GM20431 (cell line): ENCODE data around the gene SH3BGR.

Experiments
- in situ Hi-C: fragments of 300-500 bp; cut with MseI, MboI; formaldehyde crosslinking; loops from one replicate; pipeline ENCODE4 v1.15.0; 2020; ENCODE audit warnings: low sequenced_read_pairs; ENCODE audit not compliant: unreplicated experiment

SH3BGR gene

DNA sequence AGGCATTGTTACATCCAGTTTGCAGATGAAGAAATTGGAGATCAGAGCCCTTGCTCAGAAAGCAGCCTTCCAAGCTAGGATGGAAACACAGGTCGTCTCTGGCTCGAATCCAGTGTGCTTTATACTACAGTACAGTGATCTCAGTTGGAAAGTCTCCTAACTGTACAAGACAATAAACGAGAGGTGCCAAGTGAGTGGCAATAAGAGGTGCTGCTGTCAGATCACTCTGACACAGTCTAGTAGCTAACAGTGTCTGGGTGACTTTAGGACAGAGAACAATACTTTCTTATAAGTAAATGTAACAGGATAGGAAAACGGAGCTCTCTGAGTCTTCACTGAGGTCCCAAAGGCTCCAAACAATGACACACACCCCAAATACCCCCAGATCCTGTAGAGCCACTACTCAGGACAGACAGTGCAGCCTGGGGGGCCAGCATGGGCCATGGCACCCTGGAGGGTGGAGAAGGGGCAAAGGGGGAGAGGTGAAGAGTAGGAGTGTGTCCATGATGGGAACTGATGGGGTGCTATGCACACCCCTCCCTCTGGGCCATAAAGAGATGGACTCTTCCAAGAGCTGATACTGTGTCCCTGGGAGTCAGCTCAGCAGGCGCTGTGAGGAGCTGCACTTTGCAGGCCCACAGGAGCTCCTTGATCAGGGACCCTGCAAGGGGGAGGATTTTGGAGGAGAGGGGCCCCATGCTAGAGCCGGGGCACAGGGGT, 3.3 kb downstream of the SH3BGR start:
- in situ Hi-C loops, result no loop called here

- in situ Hi-C loops, result no loop called here
Measured at GRCh38 chr21:39456665-39457064, 4.9 kb downstream of the SH3BGR start.

GRCh38 chr21:39461419-39461818, 9.6 kb downstream of the SH3BGR start:
- in situ Hi-C loops, result no loop called here

DNA sequence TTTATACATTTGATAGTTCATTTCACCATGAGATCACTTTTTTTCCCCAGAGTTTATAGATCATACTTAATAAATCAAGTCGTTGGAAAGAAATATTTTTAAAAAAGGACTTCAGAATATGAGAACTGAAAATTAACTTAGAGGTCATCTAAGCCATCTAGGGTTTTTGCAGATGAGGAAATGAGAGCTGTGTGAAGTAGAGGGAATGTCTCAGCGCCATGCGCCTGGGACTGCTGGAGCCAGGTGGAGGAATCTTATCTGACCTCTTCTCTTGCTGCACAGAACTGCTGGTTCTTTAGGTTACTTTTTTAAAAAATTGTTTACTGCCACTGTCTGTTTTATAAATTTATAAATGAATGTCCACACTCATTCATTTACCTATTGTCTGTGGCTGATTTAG, 11.5 kb downstream of the SH3BGR start:
- in situ Hi-C loops, result no loop called here

DNA sequence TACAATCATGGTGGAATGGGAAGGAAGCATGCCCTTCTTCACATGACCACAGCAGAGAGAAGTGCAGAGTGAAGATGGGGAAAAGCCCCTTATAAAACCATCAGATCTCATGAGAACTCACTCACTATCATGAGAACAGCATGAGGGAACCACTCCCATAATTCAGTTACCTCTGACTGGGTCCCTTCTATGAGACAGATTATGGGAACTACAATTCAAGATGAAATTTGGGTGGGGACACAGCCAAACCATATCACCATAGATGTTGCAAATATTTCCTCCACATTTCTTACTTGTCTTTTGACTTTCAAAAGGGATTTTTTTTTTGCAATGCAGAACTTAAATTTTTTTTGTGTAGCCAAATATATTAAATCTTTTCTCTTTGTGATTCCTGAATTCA, 14.8 kb downstream of the SH3BGR start:
- in situ Hi-C loops, result no loop called here

- in situ Hi-C loops, result no loop called here
Measured at GRCh38 chr21:39467746-39468145, 16.0 kb downstream of the SH3BGR start.

DNA sequence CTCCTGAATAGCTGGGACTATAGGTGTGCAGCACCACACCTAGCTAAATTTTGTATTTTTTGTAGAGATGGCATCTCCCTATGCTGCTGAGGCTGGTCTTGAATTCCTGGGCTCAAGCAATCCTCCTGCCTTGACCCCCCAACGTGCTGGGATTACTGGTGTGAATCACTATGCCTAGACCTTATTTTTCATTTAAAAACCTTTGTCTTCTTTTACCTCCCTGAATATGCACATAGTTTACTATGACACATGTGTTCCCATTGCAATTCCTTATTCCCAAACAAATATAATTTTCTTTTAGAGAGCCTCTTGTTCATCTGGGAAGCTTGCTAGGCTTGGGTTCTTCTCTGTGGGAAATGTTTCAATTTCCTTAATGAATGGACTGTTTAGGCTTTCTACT, 16.8 kb downstream of the SH3BGR start:
- in situ Hi-C loops, result no loop called here

GRCh38 chr21:39471598-39471997, 19.8 kb downstream of the SH3BGR start:
- in situ Hi-C loops, result no loop called here

- in situ Hi-C loops, result no loop called here
Measured at GRCh38 chr21:39472786-39473185, 21.0 kb downstream of the SH3BGR start.

DNA sequence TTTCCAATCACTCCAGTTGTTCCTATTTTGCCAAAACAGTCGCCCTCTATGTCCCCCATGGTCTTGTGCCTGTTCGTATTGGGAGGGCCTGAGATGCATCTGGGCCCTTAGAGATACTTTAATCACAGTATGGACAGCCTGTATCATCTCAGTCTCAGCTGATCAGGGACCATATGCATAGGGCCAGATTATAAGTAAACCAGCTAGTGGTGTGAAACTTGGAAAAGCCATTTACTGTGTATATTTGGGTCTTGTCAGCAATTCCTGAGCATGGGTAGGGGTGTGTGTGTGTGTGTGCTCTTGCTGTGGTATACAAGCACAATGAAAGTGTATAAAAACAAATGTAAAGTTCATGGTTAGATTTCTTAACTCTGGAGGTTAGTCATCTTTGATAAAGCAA, 22.8 kb downstream of the SH3BGR start:
- in situ Hi-C loops, result no loop called here

GRCh38 chr21:39479164-39479813, 27.5 kb downstream of the SH3BGR start:
- in situ Hi-C loops, result no loop called here

GRCh38 chr21:39479814-39480182, 28.0 kb downstream of the SH3BGR start:
- in situ Hi-C loops, result no loop called here

DNA sequence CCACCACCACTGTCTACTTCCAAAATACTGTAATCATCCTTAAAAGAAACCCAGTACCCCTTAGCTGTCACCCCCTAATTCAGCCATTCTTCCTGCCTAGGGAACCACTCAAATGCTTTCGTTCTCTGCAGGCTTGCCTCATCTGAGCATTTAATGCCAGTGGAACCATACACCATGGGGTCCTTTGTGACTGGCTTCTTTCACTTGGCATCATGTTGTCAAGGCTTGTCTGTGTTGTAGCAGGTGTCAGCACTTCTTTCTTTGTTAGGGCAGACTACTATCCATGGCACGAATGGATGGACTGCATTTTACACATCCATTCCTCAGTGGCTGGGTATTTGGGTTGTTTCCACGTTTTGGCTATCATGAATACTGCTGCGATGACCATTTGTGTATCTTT, 28.5 kb downstream of the SH3BGR start:
- in situ Hi-C loops, result no loop called here

DNA sequence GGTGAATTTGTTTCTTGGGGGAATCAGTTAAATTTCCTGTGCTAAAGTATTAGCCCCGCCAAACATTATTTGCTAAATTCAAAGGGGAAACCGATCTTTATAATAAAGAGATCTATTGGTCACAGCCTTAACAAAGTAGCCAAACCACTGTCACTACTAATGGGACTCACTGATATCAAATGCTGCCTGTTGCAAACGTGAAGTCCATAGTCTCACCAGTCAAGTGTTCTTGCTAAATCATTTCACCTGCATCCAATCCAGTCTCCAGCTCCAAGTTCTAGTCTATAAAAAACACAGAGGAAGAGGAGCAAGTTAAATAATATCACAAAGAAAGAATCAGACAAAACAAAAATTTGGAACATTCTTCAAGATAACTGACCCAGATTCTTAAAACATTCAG, 30.1 kb downstream of the SH3BGR start:
- in situ Hi-C loops, result no loop called here

DNA sequence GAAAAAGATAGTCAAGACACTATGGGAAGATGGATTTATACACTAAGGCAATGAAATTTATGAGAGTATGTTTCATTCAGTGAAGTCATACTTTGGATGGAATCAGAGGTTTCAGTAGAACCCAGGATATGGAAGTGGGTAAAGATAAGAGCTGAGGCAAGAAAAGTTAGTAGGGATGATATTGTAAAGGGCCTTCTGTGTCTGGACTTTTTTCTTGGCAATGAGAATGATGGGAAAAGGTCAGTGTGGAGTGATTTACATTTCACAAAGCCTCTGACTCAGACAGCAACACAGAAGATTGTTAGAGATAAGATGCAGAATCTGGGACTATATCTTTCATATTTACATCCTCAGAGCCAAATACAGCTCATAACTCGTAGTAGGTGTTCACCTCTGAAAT, 32.1 kb downstream of the SH3BGR start:
- in situ Hi-C loops, result no loop called here

GRCh38 chr21:39484711-39485276, 33.0 kb downstream of the SH3BGR start:
- in situ Hi-C loops, result no loop called here

- in situ Hi-C loops, result no loop called here
Measured at GRCh38 chr21:39489380-39489924, 37.7 kb downstream of the SH3BGR start.

DNA sequence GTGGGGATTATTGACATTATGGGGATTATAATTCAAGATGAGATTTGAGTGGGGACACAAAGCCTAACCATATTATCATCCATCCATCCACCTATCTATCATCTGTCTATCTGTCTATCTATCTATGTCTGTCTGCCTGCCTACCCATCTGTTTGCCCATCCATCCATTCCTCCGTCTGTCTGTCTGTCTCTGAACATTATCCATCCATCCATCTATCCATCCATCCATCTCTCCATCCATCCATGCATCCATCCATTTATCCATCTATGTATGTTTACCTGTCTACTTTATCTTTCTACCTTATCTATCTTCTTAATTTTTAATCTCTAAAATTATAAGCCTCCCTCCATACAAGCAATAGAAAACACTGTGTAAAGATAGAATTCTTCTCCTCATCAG, 47.4 kb downstream of the SH3BGR start:
- in situ Hi-C loops, result no loop called here

GRCh38 chr21:39502631-39503030, 50.9 kb downstream of the SH3BGR start:
- in situ Hi-C loops, result no loop called here

DNA sequence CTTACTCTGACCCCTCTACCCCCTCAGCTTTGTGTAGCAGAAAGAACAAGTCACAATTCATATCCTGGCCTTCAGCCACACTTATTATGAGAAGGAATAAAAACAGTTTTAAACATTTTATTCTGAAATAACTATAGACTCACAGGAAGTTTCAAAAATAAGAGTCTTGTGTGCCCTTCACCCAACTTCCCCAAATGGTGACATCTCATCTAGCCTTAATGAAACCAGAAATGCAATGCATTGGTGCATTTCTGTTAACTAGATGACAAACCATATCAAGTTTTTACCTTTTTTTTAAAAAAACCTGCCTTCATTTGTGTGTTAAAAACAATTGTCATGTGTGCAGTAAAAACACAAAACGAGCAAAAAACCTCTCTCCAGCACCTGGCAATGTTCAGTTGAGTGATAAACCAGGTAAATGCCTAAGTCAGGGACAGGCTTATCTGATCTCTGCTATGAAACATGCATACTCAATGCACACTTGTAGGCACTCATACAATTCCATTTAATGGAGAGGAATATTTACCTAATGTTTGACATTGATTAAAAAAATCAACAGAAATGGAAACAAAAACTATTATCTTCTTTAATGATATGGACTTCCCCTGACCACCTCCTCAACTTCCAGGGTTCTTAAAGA, 51.5 kb downstream of the SH3BGR start:
- in situ Hi-C loops, result no loop called here

GRCh38 chr21:39504230-39504629, 52.5 kb downstream of the SH3BGR start:
- in situ Hi-C loops, result no loop called here
